GM12891 (cell line): Measurements from ENCODE around the gene FZD7.

Experiments used
- DNase-seq: peaks from one replicate; pipeline ENCODE4 v3.0.0; 2011; ENCODE audit warnings: low spot score; ENCODE audit not compliant: insufficient read length
- FAIRE-seq: peaks from 2 replicates; lab custom pipeline; 2011; peaks lifted over from hg19 to GRCh38; lab: Jason Lieb, UNC
- PAX5 ChIP-seq: IDR thresholded peaks from 2 replicates; pipeline ENCODE4 v1.6.1; 2011; ENCODE audit warnings: low read length, moderate library complexity, mild to moderate bottlenecking; ENCODE audit not compliant: insufficient read depth, severe bottlenecking
- POLR2A ChIP-seq: IDR thresholded peaks from 2 replicates; pipeline ENCODE4 v1.6.1; 2011; ENCODE audit warnings: low read depth, low read length, control low read depth
- POLR2AphosphoS5 ChIP-seq: IDR thresholded peaks from 2 replicates; pipeline ENCODE4 v1.6.1; 2011; ENCODE audit warnings: low read depth, low read length, control low read depth
- POU2F2 ChIP-seq: IDR thresholded peaks from 2 replicates; pipeline ENCODE4 v1.6.1; 2011; ENCODE audit warnings: low read depth, mild to moderate bottlenecking, control low read depth, low read length, moderate library complexity
- SPI1 ChIP-seq: IDR thresholded peaks from 2 replicates; pipeline ENCODE4 v1.6.1; 2011; ENCODE audit warnings: low read depth, low read length, control low read depth
- TAF1 ChIP-seq: IDR thresholded peaks from 2 replicates; pipeline ENCODE4 v1.6.1; 2011; ENCODE audit warnings: low read depth, low read length, control low read depth

FZD7 gene

GRCh38 chr2:201996006-201996405, 37.6 kb upstream of the FZD7 start:
- FAIRE-seq (no peak), DNase-seq (no peak)
- no peak for TF ChIP-seq SPI1
- TF ChIP-seq POLR2A, result no peak
- no peak for TF ChIP-seq PAX5
- no peak for TF ChIP-seq POLR2AphosphoS5
- TF ChIP-seq TAF1, result no peak
- TF ChIP-seq POU2F2, result no peak

DNA sequence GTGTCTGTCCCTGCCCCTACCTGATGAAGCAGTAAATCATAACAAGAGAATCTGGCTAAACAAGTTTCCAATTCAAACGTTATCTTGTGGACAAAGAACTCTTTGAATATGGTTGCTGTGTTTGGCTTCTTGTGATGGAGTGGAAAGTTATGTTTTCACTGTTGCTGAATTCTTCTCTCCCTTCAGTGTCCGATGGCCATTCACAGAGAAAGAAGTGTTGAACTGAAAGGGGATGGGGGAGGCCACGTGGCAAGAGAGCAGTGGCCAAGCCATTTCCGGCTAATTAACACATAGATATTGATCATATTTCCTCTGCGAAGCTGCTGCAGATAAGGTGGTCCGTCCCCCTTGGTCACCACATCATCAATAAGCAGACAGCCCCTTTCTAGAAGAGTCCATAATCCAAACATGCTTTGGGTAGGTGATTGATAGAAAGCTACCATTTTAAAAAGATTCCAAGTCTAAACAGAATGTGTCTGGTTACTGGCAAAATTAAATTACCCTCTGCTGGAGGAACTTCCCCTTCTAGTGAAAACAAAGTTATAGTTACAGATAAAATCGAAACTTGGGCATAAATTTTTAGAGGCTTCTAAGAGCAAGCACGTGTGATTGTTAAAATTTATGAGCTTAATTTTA, 36.9 kb upstream of the FZD7 start:
- DNase-seq, result no peak
- TF ChIP-seq POLR2AphosphoS5, result no peak
- TF ChIP-seq POLR2A, result no peak
- TF ChIP-seq TAF1, result no peak
- no peak for TF ChIP-seq POU2F2
- TF ChIP-seq PAX5, result no peak
- TF ChIP-seq SPI1, result no peak
- FAIRE-seq, result no peak

- TF ChIP-seq POLR2AphosphoS5 (no peak), POU2F2 (no peak), PAX5 (no peak), POLR2A (no peak), TAF1 (no peak), SPI1 (no peak)
- FAIRE-seq (no peak), DNase-seq (no peak)
These were observed 34.4 kb upstream of the FZD7 start for GRCh38 chr2:201999279-201999678.

DNA sequence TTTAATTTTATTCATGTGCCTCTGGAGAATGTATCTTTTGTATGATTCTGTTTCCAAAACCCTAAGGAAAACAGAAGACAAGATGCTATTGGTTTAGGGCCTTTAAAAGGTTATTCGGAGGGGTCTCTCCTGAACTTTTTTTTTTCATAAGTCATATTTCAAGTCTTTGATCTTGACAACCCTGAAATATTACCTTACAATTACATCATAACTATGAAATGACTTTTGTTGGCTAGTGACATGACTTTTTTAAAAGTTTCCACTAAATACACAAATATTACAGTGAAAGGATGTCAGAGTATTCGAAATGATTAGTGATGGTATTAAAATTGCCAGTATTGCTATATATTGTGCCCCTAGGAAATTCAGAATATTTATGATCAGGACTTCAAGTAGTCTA, 31.8 kb upstream of the FZD7 start:
- no peak for FAIRE-seq
- no peak for TF ChIP-seq PAX5
- no peak for TF ChIP-seq SPI1
- TF ChIP-seq POLR2A, result no peak
- no peak for TF ChIP-seq TAF1
- no peak for TF ChIP-seq POLR2AphosphoS5
- DNase-seq, result no peak

DNA sequence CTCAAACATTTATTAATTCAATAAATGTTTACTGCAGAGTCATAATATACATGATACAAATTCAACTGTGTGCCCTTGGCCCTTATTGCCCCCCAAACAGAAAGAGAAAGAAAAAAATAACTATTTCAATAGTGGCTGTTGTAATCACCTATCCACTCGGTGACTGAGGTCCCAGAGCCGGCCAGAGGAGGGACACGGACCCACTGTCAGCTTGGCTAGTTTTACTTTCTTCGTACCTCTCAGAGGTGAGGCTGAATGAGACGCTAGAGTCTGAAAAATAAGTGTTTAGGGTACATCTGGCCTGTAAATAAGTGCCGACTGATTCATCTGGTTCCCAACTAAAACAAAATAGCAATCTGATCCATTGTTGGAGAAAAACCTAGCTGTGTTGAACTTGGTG, 31.3 kb upstream of the FZD7 start:
- no peak for TF ChIP-seq TAF1
- TF ChIP-seq POLR2AphosphoS5, result no peak
- no peak for TF ChIP-seq PAX5
- TF ChIP-seq SPI1, result no peak
- no peak for TF ChIP-seq POLR2A
- FAIRE-seq (no peak), DNase-seq (no peak)

- no peak for TF ChIP-seq POU2F2
- TF ChIP-seq POLR2AphosphoS5, result no peak
- no peak for TF ChIP-seq SPI1
- no peak for TF ChIP-seq TAF1
- no peak for TF ChIP-seq POLR2A
- no peak for TF ChIP-seq PAX5
- FAIRE-seq, result no peak
- DNase-seq, result no peak
These were observed 28.3 kb upstream of the FZD7 start for GRCh38 chr2:202005272-202005887.

- FAIRE-seq (no peak), DNase-seq (no peak)
- no peak for TF ChIP-seq POLR2AphosphoS5
- TF ChIP-seq PAX5, result no peak
- no peak for TF ChIP-seq SPI1
- no peak for TF ChIP-seq POLR2A
- no peak for TF ChIP-seq POU2F2
- TF ChIP-seq TAF1, result no peak
These were observed 27.4 kb upstream of the FZD7 start for GRCh38 chr2:202006301-202006700.

GRCh38 chr2:202007015-202007982, 26.4 kb upstream of the FZD7 start:
- TF ChIP-seq POLR2A (no peak), PAX5 (no peak), SPI1 (no peak), POU2F2 (no peak)
- DNase-seq (no peak), FAIRE-seq (no peak)

DNA sequence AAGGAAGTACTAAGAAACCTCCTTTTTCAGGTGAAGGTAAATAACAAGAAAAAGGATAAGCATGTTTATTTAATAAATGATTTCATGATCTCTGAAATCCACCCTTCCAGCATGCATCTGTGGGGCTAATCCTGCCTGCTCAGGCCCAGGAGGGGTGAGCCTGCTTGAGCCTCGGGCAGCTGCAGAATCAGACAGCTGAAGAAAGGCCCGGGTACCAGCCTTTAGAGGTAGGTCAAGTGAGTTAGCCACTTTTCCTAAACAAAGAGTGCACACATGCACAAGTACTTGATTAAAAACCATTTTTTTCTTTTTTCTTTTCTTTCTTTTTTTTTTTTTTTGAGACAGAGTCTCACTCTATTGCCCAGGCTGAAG, 25.7 kb upstream of the FZD7 start:
- no peak for TF ChIP-seq SPI1
- no peak for TF ChIP-seq PAX5
- TF ChIP-seq POLR2A, result no peak
- no peak for TF ChIP-seq POU2F2
- TF ChIP-seq TAF1, result no peak
- TF ChIP-seq POLR2AphosphoS5, result no peak
- FAIRE-seq, result no peak
- DNase-seq, result no peak
